GM23338 (cell line): ENCODE results near the gene CLSTN2.

Experiments
- CTCF ChIP-seq, 2 experiments: fragments of 200-600 bp in 1 of 2; sonication (generic) in 1 of 2; conservative IDR thresholded peaks; 2 replicates each; pipeline versions ENCODE4 v1.5.1 to v1.6.1; 2016 to 2017; ENCODE audit warnings: antibody characterized with exemption in 2 of 2, low read depth in 2 of 2, mild to moderate bottlenecking in 2 of 2, moderate library complexity in 1 of 2
- EZH2phosphoT487 ChIP-seq: fragments of 200-600 bp; sonication (generic); IDR thresholded peaks from one replicate; pipeline ENCODE4 v1.8.1; 2018; ENCODE audit warnings: antibody characterized with exemption; ENCODE audit not compliant: unreplicated experiment
- STAT1 ChIP-seq: IDR thresholded peaks from one replicate; pipeline ENCODE4 v1.6.1; 2016; ENCODE audit warnings: antibody characterized with exemption; ENCODE audit not compliant: unreplicated experiment

GRCh38 chr3:140420621-140421357, 485.8 kb downstream of the CLSTN2 start:
- no peak for TF ChIP-seq CTCF (conservative IDR thresholded peaks at IDR 0.05; ENCODE audit: low read depth in 2 of 2)
- TF ChIP-seq EZH2phosphoT487 = no peak
- no peak for TF ChIP-seq STAT1
